MCF 10A (cell line): ENCODE results near the gene PHOSPHO2. TPM values are rescaled to one million over a fixed set of nuclear protein-coding genes. Genes with fewer than 3 reads are reported as not detected.
A peak's percentile ranks its signal among the peaks of the same experiment; 100 is the strongest.

Experiments used
- BruUV-seq: library from RNA; stranded (reverse); fragments of 400-500 nt; replicated peaks from 2 replicates; lab custom pipeline; 2021; lab: Mats Ljungman, UMichigan
- CTCF ChIA-PET: fragments of 300-600 bp; sonication (Branson Sonifier 250); formaldehyde crosslinking; extraction: SDS; loops from one replicate; lab custom pipeline; 2021; ENCODE audit warnings: antibody characterized with exemption, inconsistent platforms; lab: Yijun Ruan, JAX
- POLR2A ChIA-PET: fragments of 300-600, 350-650 bp; sonication (Branson Sonifier 250); formaldehyde crosslinking; extraction: SDS; loops from one replicate; lab custom pipeline; 2020; ENCODE audit warnings: antibody characterized with exemption, inconsistent platforms; lab: Yijun Ruan, JAX
- DNase-seq: peaks from one replicate; pipeline ENCODE4 v3.0.0-alpha.2; 2018; ENCODE audit not compliant: unreplicated experiment
- H3K27ac Mint-ChIP-seq: one replicate; pipeline ENCODE4 v1.8.0; 2022; ENCODE audit warnings: mild to moderate bottlenecking, low read depth, mixed read lengths; ENCODE audit not compliant: unreplicated experiment
- H3K27me3 Mint-ChIP-seq: one replicate; pipeline ENCODE4 v1.8.0; 2022; ENCODE audit warnings: mixed read lengths; ENCODE audit not compliant: insufficient read depth, unreplicated experiment
- H3K36me3 Mint-ChIP-seq: one replicate; pipeline ENCODE4 v1.8.0; 2022; ENCODE audit warnings: mild to moderate bottlenecking, moderate library complexity, mixed read lengths; ENCODE audit not compliant: insufficient read depth, unreplicated experiment
- H3K4me1 Mint-ChIP-seq: one replicate; pipeline ENCODE4 v1.8.0; 2022; ENCODE audit warnings: mixed read lengths; ENCODE audit not compliant: insufficient read depth, unreplicated experiment
- H3K4me3 Mint-ChIP-seq: one replicate; pipeline ENCODE4 v1.8.0; 2022; ENCODE audit warnings: mild to moderate bottlenecking, moderate library complexity, mixed read lengths; ENCODE audit not compliant: unreplicated experiment
- H3K9me3 Mint-ChIP-seq: one replicate; pipeline ENCODE4 v1.8.0; 2022; ENCODE audit warnings: mixed read lengths; ENCODE audit not compliant: unreplicated experiment
- CTCF ChIP-seq: fragments of 200-600 bp; IDR thresholded peaks from one replicate; pipeline ENCODE4 v1.8.0; 2022; ENCODE audit warnings: antibody characterized with exemption, mild to moderate bottlenecking; ENCODE audit not compliant: unreplicated experiment
- intact Hi-C: fragments of 100-400 bp; cut with micrococcal nuclease; formaldehyde crosslinking; loops from 2 replicates; pipeline ENCODE4 v1.14.1; 2022
- total RNA-seq: library from RNA; stranded (reverse); gene quantifications from 2 replicates; pipeline ENCODE4 v1.2.3, GENCODE V29; 2022

Gene PHOSPHO2
- total RNA-seq, 1 experiment from 2014 or later: 5.4 TPM

GRCh38 chr2:169690958-169691357 lies 3.3 kb upstream of the PHOSPHO2 start:
- no peak for TF ChIP-seq CTCF
- no peak for DNase-seq
- intact Hi-C loops: loop anchor here (10.0 kb wide), 1 partner anchor 104 kb away; the partner anchor contains the start of gene SSB
- POLR2A ChIA-PET: interaction anchor here (0.7 to 1.1 kb wide), 2 partner anchors 53 to 80 kb away, joined by 3 read pairs; no protein-coding TSS in a partner anchor
- Mint-ChIP-seq H3K4me3 (no peak overlapping the region), H3K36me3 (no peaks in the 10 kb centered on the region), H3K27ac (no peak overlapping the region), H3K4me1 (peaks cover 6% of the 10 kb centered on the region), H3K9me3 (peaks cover 23% of the 10 kb centered on the region), H3K27me3 (peaks cover 16% of the 10 kb centered on the region)
- BruUV-seq: no TSS peak
- CTCF ChIA-PET: no interaction called here

GRCh38 chr2:169692718-169693117 lies 1.6 kb upstream of the PHOSPHO2 start:
- POLR2A ChIA-PET: interaction anchor here (0.9 kb wide), 1 partner anchor 109 kb away, joined by 3 read pairs; the partner anchor contains the start of gene PPIG

GRCh38 chr2:169693360-169693759 lies 909 bp upstream of the PHOSPHO2 start:
- Mint-ChIP-seq H3K27me3 (peaks cover 16% of the 10 kb centered on the region), H3K4me3 (peak overlapping the region; percentile 84), H3K9me3 (peaks cover 16% of the 10 kb centered on the region), H3K36me3 (peaks cover 7% of the 10 kb centered on the region), H3K4me1 (peaks cover 6% of the 10 kb centered on the region), H3K27ac (peak overlapping the region; percentile 91)
- TF ChIP-seq CTCF: no peak
- intact Hi-C loops: loop anchor here (10.0 kb wide), 1 partner anchor 101 kb away; the partner anchor contains the start of gene SSB
- ChIA-PET CTCF (interaction anchor here (0.6 to 1.7 kb wide), 5 partner anchors 8 to 181 kb away, joined by 3 to 8 read pairs (median 4); no protein-coding TSS in a partner anchor), POLR2A (interaction anchor here (0.6 to 0.9 kb wide), 4 partner anchors 10 to 237 kb away, joined by 3 read pairs; partner anchors contain the start of gene PPIG)
- no peak for DNase-seq
- TSS peak; percentile 77 for BruUV-seq

More at GRCh38 chr2:169692718-169693117, 1.6 kb upstream of the PHOSPHO2 start:
- BruUV-seq: no TSS peak
- H3K36me3 Mint-ChIP-seq: peaks cover 7% of the 10 kb centered on the region
- peaks cover 18% of the 10 kb centered on the region for H3K9me3 Mint-ChIP-seq
- H3K4me1 Mint-ChIP-seq: peaks cover 6% of the 10 kb centered on the region
- intact Hi-C loops: loop anchor here (10.0 kb wide), 1 partner anchor 102 kb away; the partner anchor contains the start of gene SSB
- H3K27me3 Mint-ChIP-seq: peaks cover 16% of the 10 kb centered on the region
- no peak overlapping the region for H3K4me3 Mint-ChIP-seq
- no peak overlapping the region for H3K27ac Mint-ChIP-seq
- no peak for TF ChIP-seq CTCF
- DNase-seq: no peak
- CTCF ChIA-PET: interaction anchor here (1.3 to 1.7 kb wide), 2 partner anchors 8 to 80 kb away, joined by 4 to 8 read pairs; no protein-coding TSS in a partner anchor

GRCh38 chr2:169694894-169695260 lies 608 bp downstream of the PHOSPHO2 start:
- no peak for TF ChIP-seq CTCF
- DNase-seq: no peak
- POLR2A ChIA-PET: interaction anchor here (0.8 to 2.1 kb wide), 5 partner anchors 10 to 110 kb away, joined by 4 to 13 read pairs (median 5); partner anchors contain the start of gene PPIG
- H3K36me3 Mint-ChIP-seq: peaks cover 17% of the 10 kb centered on the region
- CTCF ChIA-PET: no interaction called here
- BruUV-seq: no TSS peak
- H3K27me3 Mint-ChIP-seq: peaks cover 16% of the 10 kb centered on the region
- peaks cover 9% of the 10 kb centered on the region for H3K9me3 Mint-ChIP-seq
- intact Hi-C loops: loop anchor here (10.0 kb wide), 1 partner anchor 100 kb away; the partner anchor contains the start of gene SSB
- H3K27ac Mint-ChIP-seq: peak overlapping the region; percentile 91
- H3K4me1 Mint-ChIP-seq: peaks cover 6% of the 10 kb centered on the region
- H3K4me3 Mint-ChIP-seq: peak overlapping the region; percentile 84
